Kidney (tissue), 14 donors: ENCODE results near the gene NPAS1. TPM values are rescaled to one million over a fixed set of nuclear protein-coding genes. Genes with fewer than 3 reads are reported as not detected.

Experiments used
- DNase-seq, 5 donors: peaks; one replicate each; pipeline ENCODE4 v3.0.0-alpha.2; 2013 to 2020
- FAIRE-seq: peaks from 2 replicates; lab custom pipeline; 2012; peaks lifted over from hg19 to GRCh38; lab: Jason Lieb, UNC
- H3K27ac ChIP-seq, 2 donors: one replicate each; pipeline ENCODE4 v1.7.0; 2013; ENCODE audit warnings: low read depth in 2 of 2, low read length in 2 of 2, inconsistent platforms in 1 of 2
- H3K27me3 ChIP-seq: one replicate; pipeline ENCODE4 v1.7.1; 2013; ENCODE audit warnings: low read length, inconsistent platforms; ENCODE audit not compliant: control insufficient read depth, insufficient read depth
- H3K36me3 ChIP-seq, 3 donors: one replicate each; pipeline versions ENCODE4 v1.7.0 to v1.7.1; 2013; ENCODE audit warnings: low read length in 3 of 3, control low read depth in 1 of 3, inconsistent platforms in 1 of 3; ENCODE audit not compliant: insufficient read depth in 3 of 3, control insufficient read depth in 2 of 3
- H3K4me1 ChIP-seq, 3 donors: one replicate each; pipeline versions ENCODE4 v1.7.0 to v1.7.1; 2013; ENCODE audit warnings: low read length in 3 of 3, inconsistent platforms in 1 of 3, low read depth in 1 of 3; ENCODE audit not compliant: control insufficient read depth in 2 of 3, insufficient read depth in 2 of 3
- H3K4me3 ChIP-seq, 3 donors: one replicate each; pipeline versions ENCODE4 v1.7.0 to v1.8.1; 2013; ENCODE audit warnings: low read length in 3 of 3, control low read depth in 1 of 3, inconsistent platforms in 1 of 3
- H3K9ac ChIP-seq, 3 donors: one replicate each; pipeline versions ENCODE4 v1.7.0 to v1.7.1; 2013; ENCODE audit warnings: low read length in 3 of 3, control low read depth in 1 of 3, inconsistent platforms in 1 of 3
- H3K9me3 ChIP-seq, 3 donors: one replicate each; pipeline versions ENCODE4 v1.7.0 to v1.7.1; 2013; ENCODE audit warnings: low read length in 3 of 3, control low read depth in 1 of 3, inconsistent platforms in 1 of 3; ENCODE audit not compliant: control insufficient read depth in 2 of 3, insufficient read depth in 1 of 3
- CTCF ChIP-seq: IDR thresholded peaks from 3 replicates; pipeline ENCODE4 v1.5.1; 2012; ENCODE audit warnings: mild to moderate bottlenecking, moderate library complexity, borderline replicate concordance; ENCODE audit not compliant: insufficient read depth; ENCODE audit errors: extremely low read depth
- intact Hi-C: fragments of 100-400 bp; cut with DNase I; formaldehyde crosslinking; loops from one replicate; pipeline ENCODE4 v1.11.1; 2022
- polyA plus RNA-seq: library from polyadenylated mRNA; stranded (reverse); fragments of 350-450 nt; fragmentation: Illumina TruSeq; extraction: RNeasy Lipid Tissue Mini Kit (QIAGEN cat#74804); gene quantifications from one replicate; pipeline ENCODE4 v1.2.3, GENCODE V29; 2014; ENCODE audit warnings: low read depth, low replicate concordance; ENCODE audit not compliant: insufficient read depth
- total RNA-seq: library from RNA; stranded (reverse); fragmentation: NEBNext Ultra II Directional; extraction: Animal tissue kit (Norgen Biotek cat#: 25700); gene quantifications from one replicate; pipeline ENCODE4 v1.2.1, GENCODE V29; 2021
- donor health status: control.
- donor health status: control.
- donor health status: control.
- donor health status: control.
- donor health status: control.
- donor health status: DM: yes; HTN: yes; CAD: no.
- donor health status: Normal renal cell carcinoma (clear cell type).

The NPAS1 gene
- total and polyA plus RNA-seq, 2 donors from 2014 or later, result 0.38 to 1.7 TPM

- H3K36me3 ChIP-seq, result no peaks in the 10 kb centered on the region
- FAIRE-seq (no peak), DNase-seq (peak in 4 of 5 donors; percentile 57 to 78 (median 67))
- H3K4me1 ChIP-seq, result peaks cover 0 to 4% (median 3%) of the 10 kb centered on the region in 3 donors
- intact Hi-C loops, result no loop called here
- H3K9ac ChIP-seq, result no peak overlapping the region
- H3K9me3 ChIP-seq, result no peaks in the 10 kb centered on the region
- peak; percentile 76 for TF ChIP-seq CTCF
- no peak overlapping the region for H3K4me3 ChIP-seq
- H3K27me3 ChIP-seq, result peaks cover 2% of the 10 kb centered on the region
- no peak overlapping the region for H3K27ac ChIP-seq
Observed at GRCh38 chr19:47032171-47032811, 12.7 kb downstream of the NPAS1 start.

- TF ChIP-seq CTCF, result peak; percentile 94
- FAIRE-seq (no peak), DNase-seq (peak; percentile 92 to 96 (median 94))
- H3K36me3 ChIP-seq, result no peaks in the 10 kb centered on the region
- peak overlapping the region in 1 of 2 donors; percentile 16 for H3K27ac ChIP-seq
- peaks cover 0 to 4% (median 3%) of the 10 kb centered on the region in 3 donors for H3K4me1 ChIP-seq
- H3K9me3 ChIP-seq, result no peaks in the 10 kb centered on the region
- no peaks in the 10 kb centered on the region for H3K27me3 ChIP-seq
- H3K4me3 ChIP-seq, result peak overlapping the region; percentile 55 to 65 (median 61)
- H3K9ac ChIP-seq, result peak overlapping the region in 2 of 3 donors; percentile 30 to 57
- intact Hi-C loops, result no loop called here
Observed at GRCh38 chr19:47035127-47036096, 15.8 kb downstream of the NPAS1 start.

- Histone ChIP-seq H3K36me3 (no peaks in the 10 kb centered on the region), H3K27ac (peak overlapping the region in 1 of 2 donors; percentile 16)
- intact Hi-C loops, result no loop called here
Observed at GRCh38 chr19:47036097-47036651, 16.5 kb downstream of the NPAS1 start.

More at GRCh38 chr19:47036097-47036651, 16.5 kb downstream of the NPAS1 start:
- peak in 3 of 5 donors; percentile 51 to 72 (median 71) for DNase-seq
- no peak for FAIRE-seq
- Histone ChIP-seq H3K9me3 (no peaks in the 10 kb centered on the region), H3K4me1 (peaks cover 0 to 4% (median 3%) of the 10 kb centered on the region in 3 donors), H3K9ac (peak overlapping the region in 2 of 3 donors; percentile 30 to 57), H3K4me3 (peak overlapping the region; percentile 55 to 65 (median 61)), H3K27me3 (no peaks in the 10 kb centered on the region)
- no peak for TF ChIP-seq CTCF
